Spleen (tissue), 11 donors: ENCODE results near the gene AFTPH. TPM values are rescaled to one million over a fixed set of nuclear protein-coding genes. Genes with fewer than 3 reads are reported as not detected.

Source experiments
- DNase-seq: peaks from one replicate; pipeline ENCODE4 v3.0.0-alpha.2; 2020
- H3K27ac ChIP-seq, 8 donors: fragments of 200-600 bp; sonication (generic) in 7 of 8; 1 replicate in 4 of 8; 2 replicates in 4 of 8; pipeline versions ENCODE4 v1.5.0 to v1.8.0; 2016 to 2021; ENCODE audit warnings: inconsistent platforms in 4 of 8, mild to moderate bottlenecking in 4 of 8, moderate library complexity in 1 of 8
- H3K27me3 ChIP-seq, 7 donors: fragments of 200-600 bp; sonication (generic) in 6 of 7; replicated peaks in 1 of 7; 1 replicate in 4 of 7; 2 replicates in 3 of 7; pipeline versions ENCODE4 v1.5.0 to v1.8.0; 2016 to 2021; ENCODE audit warnings: inconsistent platforms in 3 of 7, mild to moderate bottlenecking in 1 of 7
- H3K36me3 ChIP-seq, 6 donors: fragments of 200-600 bp; sonication (generic) in 5 of 6; 1 replicate in 4 of 6; 2 replicates in 2 of 6; pipeline versions ENCODE4 v1.5.0 to v1.8.0; 2016 to 2021; ENCODE audit warnings: inconsistent platforms in 2 of 6
- H3K4me1 ChIP-seq, 6 donors: fragments of 200-600 bp; sonication (generic) in 5 of 6; 1 replicate in 3 of 6; 2 replicates in 3 of 6; pipeline versions ENCODE4 v1.5.0 to v1.8.0; 2016 to 2021; ENCODE audit warnings: inconsistent platforms in 3 of 6
- H3K4me3 ChIP-seq, 8 donors: fragments of 200-600 bp; sonication (generic) in 7 of 8; 1 replicate in 4 of 8; 2 replicates in 4 of 8; pipeline versions ENCODE4 v1.5.0 to v1.8.0; 2016 to 2021; ENCODE audit warnings: inconsistent platforms in 4 of 8, mild to moderate bottlenecking in 4 of 8, moderate library complexity in 2 of 8
- H3K9me3 ChIP-seq, 8 donors: fragments of 200-600 bp; sonication (generic) in 7 of 8; 1 replicate in 4 of 8; 2 replicates in 4 of 8; pipeline versions ENCODE4 v1.5.0 to v1.8.0; 2016 to 2021; ENCODE audit warnings: inconsistent platforms in 4 of 8
- CTCF ChIP-seq, 11 experiments: fragments of 200-600 bp in 7 of 11; fragments of 450-650 bp in 4 of 11; sonication (generic) in 4 of 11; IDR thresholded peaks in 8 of 11; conservative IDR thresholded peaks in 3 of 11; 1 replicate in 7 of 11; 2 replicates in 4 of 11; pipeline versions ENCODE4 v1.4.0 to v1.8.0; 2016 to 2021; ENCODE audit warnings: antibody characterized with exemption in 11 of 11, inconsistent platforms in 4 of 11, mild to moderate bottlenecking in 1 of 11
- POLR2A ChIP-seq, 3 donors: fragments of 450-650 bp; IDR thresholded peaks; one replicate each; pipeline ENCODE4 v1.5.1; 2017; ENCODE audit warnings: antibody characterized with exemption in 3 of 3, mild to moderate bottlenecking in 1 of 3
- POLR2AphosphoS5 ChIP-seq, 3 donors: sonication (generic); formaldehyde crosslinking; IDR thresholded peaks; one replicate each; pipeline ENCODE4 v1.5.1; 2017; ENCODE audit warnings: antibody characterized with exemption in 3 of 3
- WGBS, 5 donors: extraction: QIAGEN DNeasy Blood & Tissue Kit in 3 of 5; methylation state at CpG; one replicate each; pipeline versions ENCODE4 v1.1.5 to v1.1.7; 2013 to 2018; 5-methylcytosine and 5-hydroxymethylcytosine counted together
- intact Hi-C: fragments of 100-400 bp; cut with DNase I; formaldehyde crosslinking; loops from one replicate; pipeline ENCODE4 v1.15.0; 2023; ENCODE audit warnings: low total_unique reads
- polyA plus RNA-seq, 3 donors: library from polyadenylated mRNA; stranded (reverse); fragments of 200-250 nt; gene quantifications; one replicate each; pipeline ENCODE4 v1.2.1, GENCODE V29; 2013
- total RNA-seq, 7 donors: library from RNA; depleted of rRNA in 3 of 7; stranded (reverse); fragments of >200 nt in 3 of 7; fragmentation: NEBNext Ultra II Directional in 4 of 7; extraction: Animal tissue kit (Norgen Biotek cat#: 25700) in 4 of 7; gene quantifications; one replicate each; pipeline versions ENCODE4 v1.1.0 to v1.2.1, GENCODE V29; 2016 to 2021
- donor health status: healthy with polysubstance abuse.
- donor health status: DM: no; HTN: no; CAD: no; lungs with moderate emphysema.
- donor health status: DM: no; HTN: no; CAD: no.
- donor health status: Bipolar disorder and iron deficiency.
- donor health status: healthy.
- donor health status: DM: no; HTN: no; CAD: no.
- donor health status: DM: yes; HTN: yes; CAD: no.

AFTPH gene
- total and polyA plus RNA-seq, 10 donors, result 36.9 to 71.1 (median 49.9) TPM

DNA sequence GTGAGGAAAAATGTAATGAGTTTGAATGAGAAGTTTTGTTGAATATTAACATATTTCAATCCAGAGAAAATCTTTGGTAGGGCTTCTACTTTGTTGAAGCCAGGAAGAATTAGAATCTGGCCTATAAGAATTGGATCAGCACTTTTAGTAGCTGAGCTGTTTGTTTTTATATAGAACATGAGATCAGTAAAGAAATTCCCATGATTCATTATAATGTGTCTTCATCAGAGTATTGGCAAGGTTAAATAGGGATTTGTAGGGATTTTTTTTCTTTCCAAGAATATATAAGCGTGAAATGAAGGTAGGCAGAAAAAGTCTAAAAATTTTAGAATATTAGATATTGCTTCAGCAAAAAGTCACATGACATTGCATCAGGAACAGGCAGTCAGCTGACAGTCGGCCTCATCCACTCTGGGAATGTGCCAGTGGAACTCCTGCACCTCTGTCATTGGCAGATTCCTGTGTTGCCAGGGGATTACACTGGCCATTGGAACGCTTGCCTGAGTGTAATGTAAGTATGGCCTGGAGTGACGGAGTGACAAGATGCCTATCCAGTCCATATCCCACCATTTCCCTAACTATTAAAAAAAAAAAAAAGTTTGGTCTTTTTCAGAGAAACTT lies 69.0 kb downstream of the AFTPH start:
- H3K27ac ChIP-seq, result no peak overlapping the region
- no peak overlapping the region for H3K4me3 ChIP-seq
- H3K4me1 ChIP-seq, result peaks cover 0 to 1% (median 0%) of the 10 kb centered on the region in 6 donors
- H3K36me3 ChIP-seq, result peaks cover 0 to 59% (median 29%) of the 10 kb centered on the region in 6 donors
- intact Hi-C loops, result no loop called here
- 87 to 95% (median 92%) methylated on average over 4 of the region's 4 CpGs for WGBS, 5 donors
- H3K27me3 ChIP-seq, result no peaks in the 10 kb centered on the region
- DNase-seq, result no peak
- TF ChIP-seq POLR2A (IDR thresholded peaks at IDR 0.05), result no peak
- TF ChIP-seq CTCF (IDR thresholded peaks at IDR 0.05 in 8 of 11, conservative IDR thresholded peaks at IDR 0.05 in 3 of 11), result no peak
- TF ChIP-seq POLR2AphosphoS5 (IDR thresholded peaks at IDR 0.05), result no peak
- no peaks in the 10 kb centered on the region for H3K9me3 ChIP-seq

GRCh38 chr2:64594226-64594989 lies 70.3 kb downstream of the AFTPH start:
- 85 to 89% (median 87%) methylated on average over 7 of the region's 7 CpGs for WGBS, 5 donors
- intact Hi-C loops, result no loop called here
- no peak for DNase-seq
- H3K27me3 ChIP-seq, result no peaks in the 10 kb centered on the region
- no peaks in the 10 kb centered on the region for H3K9me3 ChIP-seq
- H3K4me3 ChIP-seq, result no peak overlapping the region
- TF ChIP-seq POLR2AphosphoS5 (IDR thresholded peaks at IDR 0.05) (no peak), POLR2A (IDR thresholded peaks at IDR 0.05) (no peak), CTCF (IDR thresholded peaks at IDR 0.05 in 8 of 11, conservative IDR thresholded peaks at IDR 0.05 in 3 of 11) (no peak)
- H3K4me1 ChIP-seq, result peaks cover 0 to 4% (median 0%) of the 10 kb centered on the region in 6 donors
- H3K36me3 ChIP-seq, result peaks cover 0 to 46% (median 25%) of the 10 kb centered on the region in 6 donors
- no peak overlapping the region for H3K27ac ChIP-seq

DNA sequence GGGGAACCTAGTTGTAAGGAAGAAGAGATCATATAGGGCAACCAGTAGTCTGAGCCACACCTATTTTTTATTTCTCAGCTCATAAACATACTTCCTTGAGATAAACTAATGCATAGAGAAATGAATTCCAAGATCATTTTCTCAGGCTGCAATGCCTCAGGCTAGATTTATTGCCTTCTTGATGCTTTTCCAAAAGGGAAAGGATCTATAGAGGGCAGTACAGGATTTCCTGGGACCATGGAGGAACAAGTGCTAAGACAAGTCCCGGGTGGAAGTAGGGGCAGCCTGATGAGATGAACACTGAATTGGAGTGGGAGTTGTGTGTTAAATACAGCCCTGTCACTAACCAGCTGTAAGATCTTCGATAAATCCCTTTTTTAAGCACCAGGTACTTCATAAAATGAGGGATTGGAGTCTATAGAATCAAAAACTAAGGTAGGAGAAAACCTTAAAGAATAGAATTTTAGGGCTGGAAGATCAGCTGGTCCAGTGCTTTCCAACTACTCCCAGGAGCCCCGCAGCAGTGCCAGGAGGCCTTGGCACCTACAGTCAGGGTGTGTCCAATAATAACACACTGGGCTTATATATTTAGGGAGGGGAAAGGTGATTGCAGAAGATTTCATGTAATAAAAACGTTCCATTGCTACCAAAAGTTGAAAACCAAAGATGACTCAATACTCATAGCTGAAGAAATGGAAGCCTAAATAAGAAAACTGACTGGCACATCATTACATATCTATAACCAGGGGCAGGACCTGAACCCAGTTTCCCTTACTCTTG lies 71.5 kb downstream of the AFTPH start:
- WGBS, 5 donors, result 63 to 84% (median 67%) methylated on average over 4 of the region's 4 CpGs
- no peaks in the 10 kb centered on the region for H3K27me3 ChIP-seq
- no peak for DNase-seq

More for the DNA sequence above, 71.5 kb downstream of the AFTPH start:
- TF ChIP-seq POLR2AphosphoS5 (IDR thresholded peaks at IDR 0.05) (no peak), CTCF (IDR thresholded peaks at IDR 0.05 in 8 of 11, conservative IDR thresholded peaks at IDR 0.05 in 3 of 11) (peak in 1 of 11 experiments; percentile 8), POLR2A (IDR thresholded peaks at IDR 0.05) (no peak)
- no peak overlapping the region for H3K4me3 ChIP-seq
- H3K9me3 ChIP-seq, result no peaks in the 10 kb centered on the region
- H3K36me3 ChIP-seq, result peaks cover 0 to 34% (median 20%) of the 10 kb centered on the region in 6 donors
- intact Hi-C loops, result no loop called here
- H3K4me1 ChIP-seq, result peaks cover 0 to 7% (median 0%) of the 10 kb centered on the region in 6 donors
- no peak overlapping the region for H3K27ac ChIP-seq
